Measurements from ENCODE around the gene PACSIN2.

PACSIN2 gene

DNA sequence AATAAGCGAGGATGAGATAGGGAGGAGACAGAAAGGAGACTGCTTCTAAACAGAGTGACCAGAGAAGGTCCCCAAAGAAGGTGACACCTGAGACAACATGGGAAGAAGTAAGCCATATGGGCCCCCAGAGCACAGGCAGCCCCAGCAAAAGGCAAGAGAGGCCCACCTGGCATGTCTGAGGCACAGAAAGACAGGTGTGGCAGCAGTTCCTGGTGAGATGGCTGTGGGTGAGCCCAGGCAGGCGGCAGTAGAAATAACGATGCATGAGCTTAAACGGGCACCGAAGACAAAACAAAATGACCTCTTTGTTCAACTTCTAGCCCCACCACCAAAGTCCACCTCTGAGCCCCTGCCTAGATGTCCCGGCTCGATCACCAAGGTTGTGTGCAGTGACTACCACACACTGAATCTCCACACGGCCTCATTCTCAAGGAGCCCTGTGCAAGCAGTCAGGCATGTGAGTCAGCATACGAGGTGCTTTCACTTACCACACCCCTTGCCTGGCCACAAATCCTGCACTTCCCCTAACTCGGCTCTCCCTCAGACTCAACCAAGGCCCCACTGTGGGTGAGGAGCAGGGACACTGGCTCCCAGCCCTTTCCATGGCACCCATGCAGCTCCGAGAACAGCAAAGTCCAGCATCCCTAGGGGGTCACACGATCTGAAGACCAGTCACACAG is 77.6 kb downstream of the PACSIN2 start:
- TF ChIP-seq, protein P1, sequence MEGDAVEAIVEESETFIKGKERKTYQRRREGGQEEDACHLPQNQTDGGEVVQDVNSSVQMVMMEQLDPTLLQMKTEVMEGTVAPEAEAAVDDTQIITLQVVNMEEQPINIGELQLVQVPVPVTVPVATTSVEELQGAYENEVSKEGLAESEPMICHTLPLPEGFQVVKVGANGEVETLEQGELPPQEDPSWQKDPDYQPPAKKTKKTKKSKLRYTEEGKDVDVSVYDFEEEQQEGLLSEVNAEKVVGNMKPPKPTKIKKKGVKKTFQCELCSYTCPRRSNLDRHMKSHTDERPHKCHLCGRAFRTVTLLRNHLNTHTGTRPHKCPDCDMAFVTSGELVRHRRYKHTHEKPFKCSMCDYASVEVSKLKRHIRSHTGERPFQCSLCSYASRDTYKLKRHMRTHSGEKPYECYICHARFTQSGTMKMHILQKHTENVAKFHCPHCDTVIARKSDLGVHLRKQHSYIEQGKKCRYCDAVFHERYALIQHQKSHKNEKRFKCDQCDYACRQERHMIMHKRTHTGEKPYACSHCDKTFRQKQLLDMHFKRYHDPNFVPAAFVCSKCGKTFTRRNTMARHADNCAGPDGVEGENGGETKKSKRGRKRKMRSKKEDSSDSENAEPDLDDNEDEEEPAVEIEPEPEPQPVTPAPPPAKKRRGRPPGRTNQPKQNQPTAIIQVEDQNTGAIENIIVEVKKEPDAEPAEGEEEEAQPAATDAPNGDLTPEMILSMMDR (IDR thresholded peaks at IDR 0.05): no peak

DNA sequence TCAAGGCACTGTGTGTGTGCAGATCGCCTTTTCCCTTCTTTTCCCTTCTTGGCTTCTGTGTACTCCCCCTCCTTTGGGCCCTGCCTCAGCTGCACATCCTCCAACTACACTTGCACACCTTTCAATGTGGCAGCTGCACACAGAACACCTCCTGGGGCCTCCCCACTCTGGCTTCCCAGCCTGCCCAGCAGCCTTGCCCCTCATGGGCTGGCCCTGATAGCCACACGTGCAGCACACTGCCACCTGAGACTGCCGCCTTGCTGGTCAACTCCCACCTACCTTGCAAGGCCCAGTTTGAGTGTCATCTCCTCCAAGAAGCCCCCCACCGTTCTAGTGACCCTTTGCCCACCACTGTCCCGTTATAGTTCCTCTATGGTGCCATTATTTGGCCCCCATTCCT is 80.6 kb downstream of the PACSIN2 start:
- TF ChIP-seq, protein P1 (IDR thresholded peaks at IDR 0.05): no peak

DNA sequence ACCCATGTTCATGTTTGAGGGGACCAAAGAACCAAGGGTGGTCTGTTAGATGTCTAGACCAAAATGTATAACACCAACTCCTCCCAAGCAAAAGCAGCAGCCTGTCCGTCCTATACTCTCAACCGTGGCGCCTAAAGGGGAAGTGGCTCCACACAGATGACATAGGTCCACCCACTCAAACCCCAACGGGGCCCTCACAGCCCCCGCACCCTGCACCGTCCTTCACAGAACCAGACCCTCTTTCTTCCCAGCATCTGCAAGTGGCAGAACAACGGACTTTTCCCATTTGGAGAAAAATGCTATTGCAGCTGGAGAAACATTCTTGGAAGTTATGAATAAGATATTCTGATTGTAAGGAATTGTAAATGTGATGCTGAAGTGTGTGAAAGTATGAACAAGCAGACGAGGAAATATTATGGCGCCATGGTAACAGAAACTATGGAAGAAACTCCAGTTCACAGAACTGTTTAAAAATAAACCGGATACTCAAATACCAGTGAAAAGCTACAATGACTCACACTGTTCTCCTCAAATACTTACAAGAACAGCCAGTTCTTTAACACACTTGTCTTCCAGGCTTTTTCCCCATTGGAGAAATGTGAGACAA is 81.4 kb downstream of the PACSIN2 start:
- TF ChIP-seq, protein P1 (IDR thresholded peaks at IDR 0.05): no peak

DNA sequence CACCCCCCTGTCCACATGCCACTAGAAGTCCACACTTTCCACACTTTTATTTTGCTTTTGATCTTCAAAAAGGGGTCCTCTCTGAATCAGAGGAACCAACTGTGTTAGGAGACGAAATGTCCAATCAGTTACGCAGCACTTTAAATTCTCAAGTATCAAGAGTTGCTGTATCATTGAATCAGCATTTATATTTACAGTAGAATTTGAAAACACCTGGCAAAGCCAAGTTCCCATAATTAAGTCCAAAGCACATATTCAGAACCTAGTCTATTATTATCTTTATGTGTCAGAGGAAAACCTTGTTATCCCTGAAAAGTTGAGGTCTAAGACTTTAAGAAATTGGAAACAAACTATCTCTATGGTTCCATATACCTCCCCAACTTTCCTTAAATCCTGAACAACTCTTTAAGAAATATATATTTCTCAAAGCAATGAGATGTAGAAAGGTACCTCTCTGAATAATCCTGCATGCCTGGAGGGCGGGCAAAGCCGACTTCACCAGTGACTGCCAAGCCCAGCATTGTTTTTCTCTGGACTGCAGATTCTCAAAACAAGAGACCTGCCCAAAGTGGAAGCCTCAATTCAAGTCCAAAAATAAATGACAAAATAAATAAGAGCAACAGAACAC is 82.0 kb downstream of the PACSIN2 start:
- TF ChIP-seq, protein P1 (IDR thresholded peaks at IDR 0.05): no peak

DNA sequence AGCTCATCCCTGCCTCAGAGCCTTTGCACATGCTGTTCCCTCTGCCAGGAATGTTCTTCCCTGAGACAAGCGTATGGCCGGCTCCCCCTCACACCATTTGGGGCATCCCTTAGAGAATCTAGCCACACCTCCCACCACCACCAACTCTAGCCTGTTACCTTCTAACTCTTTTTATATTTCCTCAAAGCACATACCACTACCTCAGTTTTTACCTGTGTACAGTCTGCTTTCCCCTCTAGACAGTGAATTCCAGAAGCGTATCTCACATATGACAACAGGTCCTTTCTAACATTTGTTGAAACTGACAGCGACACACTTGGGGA is 82.8 kb downstream of the PACSIN2 start:
- TF ChIP-seq, protein P1 (IDR thresholded peaks at IDR 0.05): no peak

DNA sequence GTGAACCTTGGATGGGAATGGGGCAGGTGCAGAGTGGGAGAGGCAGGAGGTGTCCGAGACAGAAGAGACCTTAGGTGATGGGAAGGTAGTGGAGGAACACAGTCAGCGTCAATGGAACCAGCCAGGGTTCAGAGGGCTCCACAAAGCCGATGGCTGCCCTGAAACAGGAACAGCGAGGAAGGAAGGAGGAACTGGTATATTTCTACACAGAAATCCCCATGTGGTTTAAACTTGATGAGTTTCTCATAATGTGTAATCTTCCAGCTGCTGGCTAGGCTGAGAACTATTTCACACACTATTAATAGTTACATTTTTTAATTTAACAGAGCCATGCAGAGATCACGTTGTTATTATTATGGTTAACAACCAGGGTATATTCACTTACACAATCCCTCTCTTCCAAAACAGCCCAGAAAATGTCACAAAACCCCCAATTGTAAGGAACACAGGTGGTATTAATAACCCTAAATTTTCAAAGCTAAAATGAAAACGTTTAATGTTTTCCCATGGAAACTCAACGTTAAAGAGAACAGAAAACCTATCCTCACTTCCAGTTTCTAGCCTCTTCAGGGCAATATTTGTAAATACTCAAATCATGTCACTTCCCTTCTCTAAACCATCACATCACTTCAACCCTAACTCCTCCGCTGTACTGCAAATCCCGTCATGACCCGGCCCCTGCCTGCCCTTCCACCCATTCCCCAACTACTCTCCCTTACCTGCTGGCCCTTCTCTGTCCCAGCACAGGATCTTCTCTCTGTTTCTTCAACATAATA is 83.3 kb downstream of the PACSIN2 start:
- TF ChIP-seq, protein P1 (IDR thresholded peaks at IDR 0.05): no peak

DNA sequence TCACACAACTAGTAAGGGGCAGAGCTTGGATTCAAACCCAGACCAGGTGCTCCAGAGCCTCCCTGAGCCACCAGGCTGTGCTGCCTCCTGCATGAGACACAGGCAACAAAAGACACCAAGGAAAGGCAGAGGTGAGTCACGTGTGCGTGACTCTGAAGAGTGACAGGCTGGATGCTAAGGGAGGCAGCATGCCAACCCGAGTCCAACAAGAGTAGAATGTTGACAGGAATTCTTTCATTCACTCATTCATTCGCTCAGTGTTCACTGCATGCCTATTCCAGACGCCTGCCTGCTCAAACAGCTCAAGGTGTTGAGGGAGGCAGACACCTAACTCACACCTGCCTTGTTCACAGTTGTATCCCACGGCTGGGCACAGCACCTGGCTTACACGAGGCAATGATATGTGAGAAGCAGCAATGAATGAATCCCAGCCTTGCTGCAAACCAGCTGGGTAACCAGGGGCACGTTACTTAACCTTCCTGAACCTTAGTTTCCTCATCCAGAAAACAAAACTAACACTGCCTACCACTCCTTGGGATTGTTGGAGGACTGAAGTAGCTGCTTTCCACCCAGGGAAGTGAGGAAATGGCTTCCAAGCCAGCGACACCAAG is 84.0 kb downstream of the PACSIN2 start:
- TF ChIP-seq, protein P1 (IDR thresholded peaks at IDR 0.05): no peak

Data from LNCAP (cell line).